ENCODE data around the gene ARCN1.

ARCN1 gene

GRCh38 chr11:118614511-118614910 lies 42.3 kb downstream of the ARCN1 start:
- no peak for TF ChIP-seq CTCF (conservative IDR thresholded peaks at IDR 0.05)
- no peak overlapping the region for H3K27ac ChIP-seq

- no peak for TF ChIP-seq CTCF (conservative IDR thresholded peaks at IDR 0.05)
- H3K27ac ChIP-seq: no peak overlapping the region
These were observed 43.2 kb downstream of the ARCN1 start for GRCh38 chr11:118615282-118615975.

- TF ChIP-seq CTCF (conservative IDR thresholded peaks at IDR 0.05): no peak
- no peak overlapping the region for H3K27ac ChIP-seq
These were observed 43.8 kb downstream of the ARCN1 start for GRCh38 chr11:118615976-118616371.

GRCh38 chr11:118618115-118618990 lies 46.1 kb downstream of the ARCN1 start:
- TF ChIP-seq CTCF (conservative IDR thresholded peaks at IDR 0.05): no peak
- peak overlapping the region; percentile 45 for H3K27ac ChIP-seq

GRCh38 chr11:118618991-118619375 lies 46.8 kb downstream of the ARCN1 start:
- H3K27ac ChIP-seq: peak overlapping the region; percentile 45
- no peak for TF ChIP-seq CTCF (conservative IDR thresholded peaks at IDR 0.05)

- TF ChIP-seq CTCF (conservative IDR thresholded peaks at IDR 0.05): no peak
- peak overlapping the region; percentile 78; the same call in 1 of the 2 replicates for H3K27ac ChIP-seq
These were observed 47.4 kb downstream of the ARCN1 start for GRCh38 chr11:118619444-118620197.

GRCh38 chr11:118620529-118621070 lies 48.4 kb downstream of the ARCN1 start:
- peak overlapping the region; percentile 78 for H3K27ac ChIP-seq
- no peak for TF ChIP-seq CTCF (conservative IDR thresholded peaks at IDR 0.05)
